ENCODE results near the gene ZMYND8. TPM values are rescaled to one million over a fixed set of nuclear protein-coding genes. Genes with fewer than 3 reads are reported as not detected.
"Not testable (repeated sequence)": the region's sequence is repeated elsewhere in the genome, so short reads cannot be mapped to it uniquely, and the experiment has no call there.

The ZMYND8 gene
- total RNA-seq, 1 donor from 2014 or later, result 17.3 TPM

DNA sequence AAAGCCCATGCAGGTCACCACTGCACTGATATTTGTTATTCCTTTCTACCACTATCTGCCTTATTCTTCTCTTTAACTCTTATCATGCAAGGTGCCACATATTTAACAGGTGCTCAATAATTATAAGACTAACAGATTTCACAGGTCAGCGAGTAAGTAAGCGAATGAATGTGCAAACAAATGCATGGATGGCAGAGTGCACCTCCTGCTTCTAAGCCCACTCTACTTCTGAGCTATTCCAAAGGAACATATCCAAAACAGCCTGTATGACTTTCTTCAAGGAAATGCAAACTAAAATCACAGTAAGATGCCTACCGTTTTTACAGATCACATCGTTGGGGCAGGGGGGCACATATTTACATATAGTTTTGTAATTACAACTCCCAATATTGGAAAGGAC, 71.3 kb downstream of the ZMYND8 start:
- DNase-seq, result no peak

GRCh38 chr20:47284373-47284772, 72.1 kb downstream of the ZMYND8 start:
- no peak for DNase-seq

GRCh38 chr20:47283411-47283810, 73.1 kb downstream of the ZMYND8 start:
- DNase-seq, result no peak

- DNase-seq, result no peak
Measured at GRCh38 chr20:47282864-47283263, 73.6 kb downstream of the ZMYND8 start.

DNA sequence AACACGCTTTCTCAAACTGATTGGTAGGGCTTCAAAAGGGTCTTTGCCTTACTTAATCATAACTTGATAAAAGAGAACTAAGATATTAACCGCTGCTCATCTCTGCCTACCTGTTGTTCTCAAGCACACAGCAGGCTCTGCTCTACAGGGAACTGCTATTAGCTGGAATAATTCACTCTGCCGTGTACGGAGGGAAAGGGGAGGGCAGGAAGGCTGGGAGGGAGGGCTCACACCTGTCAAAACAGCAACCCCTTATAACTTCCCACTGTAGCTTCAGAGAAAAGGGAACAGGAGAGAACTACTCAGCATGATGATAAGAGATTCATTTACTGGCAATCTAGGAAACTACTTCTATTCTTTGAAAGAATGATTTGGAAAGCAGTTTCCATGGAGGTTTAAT, 75.1 kb downstream of the ZMYND8 start:
- no peak for DNase-seq

GRCh38 chr20:47280668-47281067, 75.8 kb downstream of the ZMYND8 start:
- DNase-seq, result no peak

DNA sequence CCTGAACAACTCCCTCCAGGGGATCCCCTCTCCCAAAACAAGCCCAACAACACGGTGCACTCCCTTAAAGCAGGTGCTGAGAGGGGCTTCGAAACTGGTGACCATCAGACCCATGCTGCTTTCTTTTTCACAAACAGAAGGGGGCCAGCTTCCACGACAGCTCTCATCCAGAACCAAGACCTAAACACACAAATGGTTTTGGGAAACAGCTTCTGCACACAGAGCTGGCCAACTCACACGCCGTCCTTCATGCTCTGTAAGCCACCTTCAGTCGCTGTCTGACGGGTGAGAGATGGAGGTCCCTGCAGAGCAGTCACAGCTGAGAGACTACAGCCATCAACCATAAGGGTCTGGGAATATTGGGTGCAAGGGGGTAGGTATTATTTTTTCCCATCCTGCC, 76.3 kb downstream of the ZMYND8 start:
- DNase-seq, result no peak

DNA sequence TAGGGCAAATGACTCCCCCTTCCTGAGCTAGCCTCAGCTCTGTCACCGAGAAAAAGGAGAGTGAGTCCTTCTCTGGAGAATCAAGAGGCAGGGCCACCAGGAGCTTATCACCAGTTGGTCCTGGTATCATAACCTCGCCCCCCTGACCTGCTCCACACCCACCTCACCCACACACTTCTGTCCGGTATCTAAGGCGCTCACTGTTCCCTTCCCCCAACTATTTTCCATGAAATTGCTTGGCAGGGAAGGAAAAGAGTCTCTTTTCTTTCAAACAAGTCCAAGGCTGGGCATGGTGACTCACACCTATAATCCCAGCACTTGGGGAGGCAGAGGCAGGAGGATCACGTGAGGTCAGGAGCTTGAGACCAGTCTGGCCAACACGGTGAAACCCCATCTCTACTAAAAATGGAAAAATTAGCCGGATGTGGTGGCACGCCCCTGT, 77.6 kb downstream of the ZMYND8 start:
- no peak for DNase-seq

DNA sequence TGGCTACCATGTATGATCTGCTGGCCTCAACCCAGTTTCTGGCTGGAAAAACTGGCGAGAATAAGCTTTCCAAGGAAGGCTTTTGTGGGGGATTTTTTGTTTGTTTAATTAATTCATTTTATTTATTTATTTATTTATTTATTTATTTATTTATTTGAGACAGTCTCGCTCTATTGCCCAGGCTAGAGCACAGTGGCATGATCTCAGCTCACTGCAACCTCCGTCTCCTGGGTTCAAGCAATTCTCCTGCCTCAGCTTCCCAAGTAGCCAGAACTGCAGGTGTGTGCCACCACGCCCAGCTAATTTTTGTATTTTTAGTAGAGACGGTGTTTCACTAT, 79.0 kb downstream of the ZMYND8 start:
- DNase-seq, result not testable (repeated sequence)

GRCh38 chr20:47276851-47277534, 79.5 kb downstream of the ZMYND8 start:
- peak; percentile 69 for DNase-seq

DNA sequence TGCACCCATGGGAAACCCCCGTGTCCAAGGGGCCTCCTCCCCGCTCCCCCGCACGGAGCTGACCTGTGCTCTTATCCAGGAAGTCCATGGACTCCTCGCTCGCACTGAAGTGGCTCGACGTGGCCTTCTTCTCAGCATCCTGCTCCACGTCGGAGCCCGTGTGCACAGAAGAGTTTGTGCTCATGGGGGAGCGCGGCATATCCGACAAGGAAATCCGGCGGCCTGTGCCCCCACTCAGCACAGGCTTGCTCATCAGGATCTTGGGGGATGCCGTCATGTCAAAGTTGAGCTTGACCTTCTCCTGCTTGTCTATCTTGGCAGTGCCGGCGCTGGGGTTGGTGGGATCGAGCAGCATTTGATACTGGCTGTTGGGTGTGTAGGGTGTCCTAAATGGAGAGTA, 80.2 kb downstream of the ZMYND8 start:
- DNase-seq, result no peak

DNA sequence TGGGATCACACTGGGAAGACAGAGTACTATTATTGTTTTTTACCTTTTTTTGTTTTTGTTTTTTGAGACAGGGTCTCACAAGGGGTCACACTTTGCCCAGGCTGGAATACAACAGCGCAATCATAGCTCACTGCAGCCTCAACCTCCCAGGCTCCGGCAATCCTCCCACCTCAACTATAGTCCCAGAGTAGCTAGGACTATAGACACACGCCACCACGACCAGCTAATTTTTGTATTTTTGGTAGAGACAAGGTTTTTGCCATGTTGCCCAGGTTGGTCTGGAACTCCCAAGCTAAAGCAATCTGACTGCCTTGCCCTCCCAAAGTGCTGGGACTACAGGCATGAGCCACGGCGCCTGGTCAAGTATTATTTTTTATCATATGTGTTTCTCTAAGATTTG, 81.0 kb downstream of the ZMYND8 start:
- no peak for DNase-seq

DNA sequence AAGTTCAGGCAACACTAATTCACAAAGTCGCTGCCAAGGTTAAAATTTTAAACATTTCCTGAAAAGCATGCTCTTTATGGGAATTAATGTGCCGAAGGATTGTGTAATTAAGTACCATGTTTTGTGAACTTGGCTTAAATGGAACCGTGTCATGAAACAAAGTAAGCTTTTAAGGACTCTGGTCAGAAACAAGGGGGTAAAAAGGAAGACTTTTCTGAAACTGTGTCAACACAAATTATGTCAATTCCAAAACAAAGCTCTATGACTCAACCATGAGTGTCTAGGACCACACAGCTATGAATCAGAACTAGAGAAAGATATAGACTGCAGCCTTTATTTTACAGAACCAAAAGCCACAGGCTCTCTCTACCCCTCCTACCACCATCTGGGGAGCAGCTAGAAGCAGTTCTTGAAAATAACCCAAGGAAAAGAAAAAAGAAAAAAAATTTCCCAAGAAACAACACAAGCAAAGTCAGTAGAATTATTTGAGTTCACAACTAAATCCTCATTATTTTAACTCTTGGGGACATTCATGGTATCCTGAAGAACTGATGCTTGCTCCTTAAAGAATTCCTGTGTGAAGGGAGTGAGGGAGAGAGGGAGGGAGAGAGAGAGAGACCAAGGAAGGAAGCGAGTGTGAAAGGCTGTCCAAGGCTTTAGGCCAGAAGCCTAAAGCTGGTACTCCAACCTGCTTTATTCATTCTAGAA, 81.9 kb downstream of the ZMYND8 start:
- DNase-seq, result peak; percentile 78

GRCh38 chr20:47273591-47274235, 82.8 kb downstream of the ZMYND8 start:
- peak; percentile 27 for DNase-seq

- DNase-seq, result peak; percentile 90
Measured at GRCh38 chr20:47272893-47273590, 83.5 kb downstream of the ZMYND8 start.

GRCh38 chr20:47271046-47271615, 85.4 kb downstream of the ZMYND8 start:
- DNase-seq, result no peak

- no peak for DNase-seq
Measured at GRCh38 chr20:47269309-47270165, 87.0 kb downstream of the ZMYND8 start.

DNA sequence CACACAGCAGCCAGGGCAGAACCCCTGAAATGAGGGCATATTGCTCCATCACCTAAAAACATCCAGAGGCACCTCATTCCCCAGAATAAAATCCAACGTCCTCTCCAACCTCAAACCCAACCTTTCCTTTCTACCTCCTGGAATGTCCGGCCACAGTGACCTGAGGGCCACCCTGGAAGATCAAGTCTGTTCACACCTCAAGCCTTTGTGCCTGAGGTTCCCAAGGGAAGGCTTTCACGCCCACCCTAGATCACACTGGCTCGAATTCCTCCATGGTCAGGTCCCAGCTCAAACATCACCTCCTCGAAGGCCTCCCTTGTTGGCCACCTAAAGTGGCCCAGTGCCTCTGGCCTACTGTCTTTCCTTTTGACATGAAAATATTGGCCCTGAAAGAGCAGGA, 88.9 kb downstream of the ZMYND8 start:
- DNase-seq, result no peak

- DNase-seq, result no peak
Measured at GRCh38 chr20:47266847-47267515, 89.5 kb downstream of the ZMYND8 start.

- DNase-seq, result no peak
Measured at GRCh38 chr20:47265984-47266383, 90.5 kb downstream of the ZMYND8 start.

- DNase-seq, result no peak
Measured at GRCh38 chr20:47265214-47265613, 91.3 kb downstream of the ZMYND8 start.
